Spleen (tissue), 7 donors: ENCODE measurements around the gene CENPC.

ENCODE experiments used
- POLR2A ChIP-seq, 3 donors: fragments of 450-650 bp; IDR thresholded peaks; one replicate each; pipeline ENCODE4 v1.5.1; 2017; ENCODE audit warnings: antibody characterized with exemption in 3 of 3, mild to moderate bottlenecking in 1 of 3
- TF ChIP-seq, protein P1 (sequence below), 11 experiments: fragments of 200-600 bp in 7 of 11; fragments of 450-650 bp in 4 of 11; sonication (generic) in 4 of 11; IDR thresholded peaks in 8 of 11; conservative IDR thresholded peaks in 3 of 11; 1 replicate in 7 of 11; 2 replicates in 4 of 11; pipeline versions ENCODE4 v1.4.0 to v1.8.0; 2016 to 2021; ENCODE audit warnings: antibody characterized with exemption in 11 of 11, inconsistent platforms in 4 of 11, mild to moderate bottlenecking in 1 of 11
- donor health status: DM: no; HTN: no; CAD: no; lungs with moderate emphysema.
- donor health status: DM: no; HTN: no; CAD: no.
- donor health status: DM: no; HTN: no; CAD: no.

DNA sequence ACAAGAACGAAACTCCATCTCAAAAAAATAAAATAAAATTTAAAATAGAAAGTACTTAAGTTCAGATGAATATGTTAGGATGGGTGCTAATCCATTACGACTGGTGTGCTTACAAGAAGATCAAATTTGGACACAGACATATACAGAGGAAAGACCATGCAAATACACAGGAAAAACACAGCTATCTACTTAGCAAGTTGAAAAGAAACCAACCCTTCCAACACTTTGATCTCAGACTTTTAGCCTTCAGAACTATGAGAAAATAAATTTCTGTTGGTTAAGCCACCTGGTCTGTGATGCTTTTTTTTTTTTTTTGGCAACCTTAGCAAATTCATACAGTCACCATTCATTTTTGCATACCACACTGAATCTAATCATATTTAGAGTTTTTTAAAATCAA, 116.5 kb downstream of the CENPC start:
- TF ChIP-seq, protein P1, sequence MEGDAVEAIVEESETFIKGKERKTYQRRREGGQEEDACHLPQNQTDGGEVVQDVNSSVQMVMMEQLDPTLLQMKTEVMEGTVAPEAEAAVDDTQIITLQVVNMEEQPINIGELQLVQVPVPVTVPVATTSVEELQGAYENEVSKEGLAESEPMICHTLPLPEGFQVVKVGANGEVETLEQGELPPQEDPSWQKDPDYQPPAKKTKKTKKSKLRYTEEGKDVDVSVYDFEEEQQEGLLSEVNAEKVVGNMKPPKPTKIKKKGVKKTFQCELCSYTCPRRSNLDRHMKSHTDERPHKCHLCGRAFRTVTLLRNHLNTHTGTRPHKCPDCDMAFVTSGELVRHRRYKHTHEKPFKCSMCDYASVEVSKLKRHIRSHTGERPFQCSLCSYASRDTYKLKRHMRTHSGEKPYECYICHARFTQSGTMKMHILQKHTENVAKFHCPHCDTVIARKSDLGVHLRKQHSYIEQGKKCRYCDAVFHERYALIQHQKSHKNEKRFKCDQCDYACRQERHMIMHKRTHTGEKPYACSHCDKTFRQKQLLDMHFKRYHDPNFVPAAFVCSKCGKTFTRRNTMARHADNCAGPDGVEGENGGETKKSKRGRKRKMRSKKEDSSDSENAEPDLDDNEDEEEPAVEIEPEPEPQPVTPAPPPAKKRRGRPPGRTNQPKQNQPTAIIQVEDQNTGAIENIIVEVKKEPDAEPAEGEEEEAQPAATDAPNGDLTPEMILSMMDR (IDR thresholded peaks at IDR 0.05 in 8 of 11, conservative IDR thresholded peaks at IDR 0.05 in 3 of 11), result no peak
- TF ChIP-seq POLR2A (IDR thresholded peaks at IDR 0.05), result no peak
